ENCODE measurements around the gene NRCAM.

NRCAM gene

DNA sequence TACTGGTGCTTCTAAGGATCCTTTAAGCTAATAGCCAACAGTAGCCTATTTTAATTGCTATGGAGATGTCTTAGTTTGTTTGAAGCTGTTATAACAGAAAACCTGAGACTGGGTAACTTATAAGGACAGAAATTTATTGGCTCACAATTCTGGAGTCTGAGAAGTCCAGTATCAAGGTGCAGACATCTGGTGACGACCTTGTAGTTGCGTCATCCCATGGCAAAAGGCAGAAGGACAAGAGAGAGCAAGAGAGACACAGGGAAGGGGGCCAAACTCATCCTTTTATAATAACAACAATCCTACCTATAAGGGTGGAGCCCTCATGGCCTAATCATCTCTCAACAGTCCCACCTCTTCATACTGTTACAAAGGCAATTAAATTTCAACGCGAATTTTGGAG is 39.1 kb downstream of the NRCAM start:
- TF ChIP-seq, protein P1, sequence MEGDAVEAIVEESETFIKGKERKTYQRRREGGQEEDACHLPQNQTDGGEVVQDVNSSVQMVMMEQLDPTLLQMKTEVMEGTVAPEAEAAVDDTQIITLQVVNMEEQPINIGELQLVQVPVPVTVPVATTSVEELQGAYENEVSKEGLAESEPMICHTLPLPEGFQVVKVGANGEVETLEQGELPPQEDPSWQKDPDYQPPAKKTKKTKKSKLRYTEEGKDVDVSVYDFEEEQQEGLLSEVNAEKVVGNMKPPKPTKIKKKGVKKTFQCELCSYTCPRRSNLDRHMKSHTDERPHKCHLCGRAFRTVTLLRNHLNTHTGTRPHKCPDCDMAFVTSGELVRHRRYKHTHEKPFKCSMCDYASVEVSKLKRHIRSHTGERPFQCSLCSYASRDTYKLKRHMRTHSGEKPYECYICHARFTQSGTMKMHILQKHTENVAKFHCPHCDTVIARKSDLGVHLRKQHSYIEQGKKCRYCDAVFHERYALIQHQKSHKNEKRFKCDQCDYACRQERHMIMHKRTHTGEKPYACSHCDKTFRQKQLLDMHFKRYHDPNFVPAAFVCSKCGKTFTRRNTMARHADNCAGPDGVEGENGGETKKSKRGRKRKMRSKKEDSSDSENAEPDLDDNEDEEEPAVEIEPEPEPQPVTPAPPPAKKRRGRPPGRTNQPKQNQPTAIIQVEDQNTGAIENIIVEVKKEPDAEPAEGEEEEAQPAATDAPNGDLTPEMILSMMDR (IDR thresholded peaks at IDR 0.05; ENCODE audit: insufficient read depth, missing control alignments): no peak
- DNase-seq (ENCODE audit: insufficient read length, low spot score): no peak
- no peak for FAIRE-seq

GRCh38 chr7:108415821-108416536 is 40.3 kb downstream of the NRCAM start:
- FAIRE-seq: no peak
- TF ChIP-seq, protein P1 (IDR thresholded peaks at IDR 0.05; ENCODE audit: insufficient read depth, missing control alignments): no peak
- DNase-seq (ENCODE audit: insufficient read length, low spot score): no peak

DNA sequence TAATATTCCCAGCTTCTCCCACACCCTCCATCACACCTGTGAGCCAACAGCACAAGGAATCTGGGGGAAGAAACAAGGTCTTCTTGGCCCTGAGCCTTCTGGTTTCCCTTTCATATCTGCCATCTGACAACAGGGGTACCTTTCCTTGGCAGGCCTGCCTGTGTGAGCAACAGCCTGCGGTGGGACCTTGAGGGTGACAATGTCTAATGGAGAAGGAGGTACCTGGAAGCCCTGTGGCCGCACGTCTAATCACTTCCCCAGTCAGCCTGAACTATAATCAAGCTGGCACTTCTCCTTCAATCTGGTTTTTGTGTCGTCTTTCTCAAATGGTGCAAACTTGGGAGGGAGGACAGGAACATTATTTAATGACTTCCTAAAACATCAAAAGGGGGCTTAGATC is 41.2 kb downstream of the NRCAM start:
- FAIRE-seq: no peak
- TF ChIP-seq, protein P1 (IDR thresholded peaks at IDR 0.05; ENCODE audit: insufficient read depth, missing control alignments): no peak

GRCh38 chr7:108413782-108414492 is 42.3 kb downstream of the NRCAM start:
- no peak for DNase-seq (ENCODE audit: insufficient read length, low spot score)
- TF ChIP-seq, protein P1 (IDR thresholded peaks at IDR 0.05; ENCODE audit: insufficient read depth, missing control alignments): no peak
- no peak for FAIRE-seq

More for the DNA sequence above, 41.2 kb downstream of the NRCAM start:
- DNase-seq (ENCODE audit: insufficient read length, low spot score): no peak

DNA sequence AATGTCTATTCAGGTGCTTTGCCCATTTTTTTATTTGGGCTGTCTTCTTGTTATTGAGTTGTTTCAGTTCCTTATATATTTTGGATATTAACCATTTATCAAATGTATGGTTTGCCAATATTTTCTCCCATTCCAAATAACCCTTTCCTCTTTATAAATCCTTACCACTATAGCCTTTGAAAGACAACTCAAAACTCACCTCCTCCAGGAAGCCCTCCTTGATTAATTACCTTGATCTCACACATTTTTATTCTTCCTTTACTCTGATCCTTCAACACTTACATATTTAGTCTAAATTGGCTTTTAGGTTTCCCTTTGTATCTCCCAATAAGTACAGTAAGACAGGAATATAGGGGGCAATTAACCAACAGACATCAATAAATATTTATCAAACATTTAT is 42.9 kb downstream of the NRCAM start:
- TF ChIP-seq, protein P1 (IDR thresholded peaks at IDR 0.05; ENCODE audit: insufficient read depth, missing control alignments): no peak
- no peak for DNase-seq (ENCODE audit: insufficient read length, low spot score)
- FAIRE-seq: peak; percentile 21

DNA sequence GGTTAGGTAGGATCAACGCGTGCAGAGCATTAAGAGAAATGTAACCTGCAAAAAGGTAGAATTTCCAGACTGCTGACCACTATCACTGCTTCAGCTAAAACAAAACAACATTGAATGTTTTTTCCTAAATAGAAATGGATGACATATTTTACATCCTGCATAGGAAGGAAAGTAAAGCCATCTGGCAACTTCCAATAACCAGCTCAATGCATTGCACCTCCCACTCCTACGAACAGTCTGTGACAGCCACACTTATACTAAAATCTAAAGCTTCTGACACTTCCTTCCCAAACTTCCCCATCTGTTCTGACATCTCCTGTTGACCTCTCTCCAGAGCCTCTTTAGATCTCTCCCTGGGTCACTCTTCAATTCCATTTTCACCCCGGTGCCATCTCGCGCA is 47.1 kb downstream of the NRCAM start:
- DNase-seq (ENCODE audit: insufficient read length, low spot score) (no peak), FAIRE-seq (no peak)
- TF ChIP-seq, protein P1 (IDR thresholded peaks at IDR 0.05; ENCODE audit: insufficient read depth, missing control alignments): no peak

Measured in D721Med (cell line).